NOMO-1 (cell line): ENCODE measurements around the gene ZSCAN18.

ENCODE experiments used
- DNase-seq, 2 experiments: peaks; one replicate each; lab custom pipeline; 2025; ENCODE audit not compliant: unreplicated experiment in 2 of 2; lab: John Stamatoyannopoulos, UW

ZSCAN18 gene

GRCh38 chr19:58045411-58046050 is 52.5 kb downstream of the ZSCAN18 start:
- no peak for DNase-seq

GRCh38 chr19:58044886-58045285 is 53.1 kb downstream of the ZSCAN18 start:
- DNase-seq: no peak

GRCh38 chr19:58044391-58044790 is 53.6 kb downstream of the ZSCAN18 start:
- no peak for DNase-seq

GRCh38 chr19:58042495-58043340 is 55.3 kb downstream of the ZSCAN18 start:
- DNase-seq: no peak

GRCh38 chr19:58040751-58041525 is 57.1 kb downstream of the ZSCAN18 start:
- DNase-seq: no peak

GRCh38 chr19:58038688-58039204 is 59.3 kb downstream of the ZSCAN18 start:
- DNase-seq: no peak

GRCh38 chr19:58037927-58038687 is 59.9 kb downstream of the ZSCAN18 start:
- DNase-seq: no peak

GRCh38 chr19:58035863-58036262 is 62.2 kb downstream of the ZSCAN18 start:
- DNase-seq: no peak

- no peak for DNase-seq
Observed at GRCh38 chr19:58034477-58034793, 63.6 kb downstream of the ZSCAN18 start.
